Prostate gland (tissue), 2 donors: ENCODE data around the gene ZC3H6.

Experiments
- POLR2A ChIP-seq: fragments of 450-650 bp; IDR thresholded peaks from one replicate; pipeline ENCODE4 v1.6.1; 2016; ENCODE audit warnings: antibody characterized with exemption, mild to moderate bottlenecking
- POLR2AphosphoS5 ChIP-seq: sonication (generic); formaldehyde crosslinking; IDR thresholded peaks from one replicate; pipeline ENCODE4 v1.6.1; 2017; ENCODE audit warnings: antibody characterized with exemption
- TF ChIP-seq, protein P1 (sequence below), 4 experiments: fragments of 200-600 bp in 2 of 4; fragments of 450-650 bp in 2 of 4; sonication (generic) in 2 of 4; IDR thresholded peaks; 1 replicate in 3 of 4; 2 replicates in 1 of 4; pipeline ENCODE4 v1.5.1; 2016 to 2019; ENCODE audit warnings: antibody characterized with exemption in 4 of 4, mild to moderate bottlenecking in 2 of 4, moderate library complexity in 2 of 4

- TF ChIP-seq, protein P1, sequence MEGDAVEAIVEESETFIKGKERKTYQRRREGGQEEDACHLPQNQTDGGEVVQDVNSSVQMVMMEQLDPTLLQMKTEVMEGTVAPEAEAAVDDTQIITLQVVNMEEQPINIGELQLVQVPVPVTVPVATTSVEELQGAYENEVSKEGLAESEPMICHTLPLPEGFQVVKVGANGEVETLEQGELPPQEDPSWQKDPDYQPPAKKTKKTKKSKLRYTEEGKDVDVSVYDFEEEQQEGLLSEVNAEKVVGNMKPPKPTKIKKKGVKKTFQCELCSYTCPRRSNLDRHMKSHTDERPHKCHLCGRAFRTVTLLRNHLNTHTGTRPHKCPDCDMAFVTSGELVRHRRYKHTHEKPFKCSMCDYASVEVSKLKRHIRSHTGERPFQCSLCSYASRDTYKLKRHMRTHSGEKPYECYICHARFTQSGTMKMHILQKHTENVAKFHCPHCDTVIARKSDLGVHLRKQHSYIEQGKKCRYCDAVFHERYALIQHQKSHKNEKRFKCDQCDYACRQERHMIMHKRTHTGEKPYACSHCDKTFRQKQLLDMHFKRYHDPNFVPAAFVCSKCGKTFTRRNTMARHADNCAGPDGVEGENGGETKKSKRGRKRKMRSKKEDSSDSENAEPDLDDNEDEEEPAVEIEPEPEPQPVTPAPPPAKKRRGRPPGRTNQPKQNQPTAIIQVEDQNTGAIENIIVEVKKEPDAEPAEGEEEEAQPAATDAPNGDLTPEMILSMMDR (IDR thresholded peaks at IDR 0.05), result no peak
- TF ChIP-seq POLR2A, result no peak
- no peak for TF ChIP-seq POLR2AphosphoS5
Measured at GRCh38 chr2:112312821-112313220, 37.4 kb downstream of the ZC3H6 start.
